Epithelial cell of esophagus (primary cell): ENCODE data around the gene PARD3B.

Source experiments
- DNase-seq: peaks from one replicate; pipeline ENCODE4 v3.0.0; 2010; ENCODE audit warnings: low read depth
- H3K4me3 ChIP-seq: 2 replicates; pipeline ENCODE4 v1.5.1; 2011; ENCODE audit warnings: mild to moderate bottlenecking, low read length, control low read depth
- TF ChIP-seq, protein P1 (sequence below): IDR thresholded peaks from 2 replicates; pipeline ENCODE4 v1.5.1; 2011; ENCODE audit warnings: low read depth, mild to moderate bottlenecking, low read length, control low read depth, inconsistent platforms; ENCODE audit not compliant: insufficient read depth; ENCODE audit errors: missing control alignments

Gene PARD3B

DNA sequence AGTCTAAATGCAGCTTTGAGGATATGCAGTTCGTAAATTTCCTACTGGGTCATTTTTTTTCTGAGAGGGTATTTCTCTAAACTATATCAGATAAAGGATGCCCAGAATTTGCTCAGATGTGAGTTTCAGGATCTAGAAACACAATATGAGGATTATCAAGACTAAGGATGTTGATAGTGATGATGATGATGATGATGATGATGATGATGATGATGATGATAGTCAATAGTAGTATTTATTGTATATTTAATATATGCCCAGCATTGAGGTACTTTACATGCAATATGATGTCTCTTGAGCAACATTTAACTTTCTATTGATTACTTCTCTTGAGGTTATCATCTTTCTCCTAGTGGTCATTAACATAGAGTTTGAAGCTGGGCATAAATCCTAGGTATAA, 914.9 kb downstream of the PARD3B start:
- no peak for DNase-seq
- H3K4me3 ChIP-seq = no peak overlapping the region
- TF ChIP-seq, protein P1, sequence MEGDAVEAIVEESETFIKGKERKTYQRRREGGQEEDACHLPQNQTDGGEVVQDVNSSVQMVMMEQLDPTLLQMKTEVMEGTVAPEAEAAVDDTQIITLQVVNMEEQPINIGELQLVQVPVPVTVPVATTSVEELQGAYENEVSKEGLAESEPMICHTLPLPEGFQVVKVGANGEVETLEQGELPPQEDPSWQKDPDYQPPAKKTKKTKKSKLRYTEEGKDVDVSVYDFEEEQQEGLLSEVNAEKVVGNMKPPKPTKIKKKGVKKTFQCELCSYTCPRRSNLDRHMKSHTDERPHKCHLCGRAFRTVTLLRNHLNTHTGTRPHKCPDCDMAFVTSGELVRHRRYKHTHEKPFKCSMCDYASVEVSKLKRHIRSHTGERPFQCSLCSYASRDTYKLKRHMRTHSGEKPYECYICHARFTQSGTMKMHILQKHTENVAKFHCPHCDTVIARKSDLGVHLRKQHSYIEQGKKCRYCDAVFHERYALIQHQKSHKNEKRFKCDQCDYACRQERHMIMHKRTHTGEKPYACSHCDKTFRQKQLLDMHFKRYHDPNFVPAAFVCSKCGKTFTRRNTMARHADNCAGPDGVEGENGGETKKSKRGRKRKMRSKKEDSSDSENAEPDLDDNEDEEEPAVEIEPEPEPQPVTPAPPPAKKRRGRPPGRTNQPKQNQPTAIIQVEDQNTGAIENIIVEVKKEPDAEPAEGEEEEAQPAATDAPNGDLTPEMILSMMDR = no peak

DNA sequence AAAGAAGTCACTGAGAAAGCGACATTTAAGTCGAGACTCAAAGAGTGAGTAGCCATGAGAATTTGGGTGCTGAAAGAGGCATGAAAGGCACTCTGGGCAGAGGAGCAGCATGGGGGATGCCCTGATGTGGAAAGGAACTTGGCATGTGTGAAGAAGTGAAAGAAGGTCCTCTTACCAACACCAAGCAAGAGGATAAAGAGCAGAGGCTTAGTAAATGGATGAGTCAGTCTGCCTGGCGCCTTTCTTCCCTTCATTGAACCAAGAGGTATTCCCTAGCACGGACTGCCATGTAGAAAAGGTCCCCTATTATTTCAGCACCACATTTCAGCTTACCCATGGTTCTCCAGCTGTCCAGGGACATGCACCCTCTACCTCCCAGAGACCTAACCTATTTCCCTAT, 915.9 kb downstream of the PARD3B start:
- TF ChIP-seq, protein P1 = no peak
- H3K4me3 ChIP-seq = no peak overlapping the region
- peak; percentile 14 for DNase-seq

DNA sequence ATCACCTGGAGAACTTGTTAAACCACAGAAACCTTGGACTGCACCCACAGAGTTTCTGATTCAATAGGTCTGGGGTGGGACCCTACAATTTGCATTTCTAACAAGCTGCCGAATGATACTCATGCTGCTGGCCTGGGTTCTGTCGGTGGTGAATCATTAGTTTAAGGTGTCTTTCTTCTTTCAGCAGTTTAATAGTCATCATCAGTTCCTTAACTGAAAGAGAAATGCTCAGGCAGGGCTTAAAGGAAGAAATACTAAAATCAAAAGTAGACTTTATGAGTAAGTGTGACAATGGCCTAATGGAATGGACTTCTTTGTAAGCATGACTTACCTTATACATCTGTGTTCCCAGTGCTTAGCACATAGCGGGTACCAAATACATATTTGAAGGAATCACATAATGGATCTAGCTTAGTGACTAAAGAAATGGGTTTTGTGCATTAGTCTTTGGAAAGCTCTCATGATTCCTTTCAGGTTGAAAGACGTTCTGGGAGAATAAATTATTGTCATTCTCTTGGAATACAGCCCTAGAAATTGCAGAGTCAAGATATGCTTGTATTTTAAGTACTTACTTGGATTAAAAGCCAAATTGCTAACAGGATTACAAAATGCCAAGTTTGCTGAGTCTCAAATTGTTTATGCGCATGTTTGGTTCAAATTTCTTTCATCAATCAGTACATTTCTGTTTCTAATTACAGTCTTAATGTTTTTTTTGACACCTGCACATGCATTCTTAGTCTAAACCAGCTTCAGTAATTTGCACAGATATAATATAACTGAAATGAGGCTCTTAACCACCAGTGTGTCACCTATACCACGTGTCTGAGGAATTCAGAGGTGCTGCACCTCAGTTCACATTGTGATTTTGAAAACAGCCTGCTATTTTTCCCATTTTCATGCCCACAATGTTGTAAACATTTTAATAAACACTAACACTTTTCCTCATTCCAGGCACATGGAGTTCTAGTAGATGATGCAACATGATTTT, 916.7 kb downstream of the PARD3B start:
- DNase-seq = peak; percentile 45
- H3K4me3 ChIP-seq = no peak overlapping the region
- TF ChIP-seq, protein P1 = no peak

DNA sequence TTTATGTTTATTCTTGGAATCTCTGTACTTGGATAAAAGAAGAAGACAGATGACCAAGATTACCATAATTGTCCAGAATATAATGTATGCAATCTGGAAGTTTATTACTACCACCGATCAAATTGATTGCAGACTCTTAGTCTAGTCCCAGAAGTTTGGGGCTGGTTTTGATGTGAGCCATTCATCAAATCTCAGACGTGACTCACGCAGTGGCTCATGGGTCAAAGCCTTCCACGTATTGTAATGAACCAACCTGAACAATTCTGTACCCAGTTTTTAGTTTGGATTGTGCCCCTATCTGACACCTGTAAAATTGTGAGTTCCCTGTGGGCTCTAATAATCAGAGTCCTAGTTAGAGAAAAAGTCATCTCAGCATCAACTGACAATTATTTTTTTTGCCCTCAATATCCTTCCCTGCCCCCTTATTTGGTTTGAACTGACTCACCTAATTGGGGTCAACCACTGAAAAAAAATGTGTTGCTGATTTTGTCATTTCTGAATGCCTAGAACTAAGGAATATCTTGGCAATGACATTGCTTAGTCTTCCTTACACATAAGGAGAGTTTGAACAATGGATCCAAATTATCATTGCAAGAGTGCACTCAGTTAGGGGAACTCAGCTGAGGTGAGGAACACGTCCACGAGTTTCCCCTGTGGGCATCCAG, 917.5 kb downstream of the PARD3B start:
- H3K4me3 ChIP-seq = no peak overlapping the region
- peak; percentile 2 for DNase-seq
- TF ChIP-seq, protein P1 = no peak

DNA sequence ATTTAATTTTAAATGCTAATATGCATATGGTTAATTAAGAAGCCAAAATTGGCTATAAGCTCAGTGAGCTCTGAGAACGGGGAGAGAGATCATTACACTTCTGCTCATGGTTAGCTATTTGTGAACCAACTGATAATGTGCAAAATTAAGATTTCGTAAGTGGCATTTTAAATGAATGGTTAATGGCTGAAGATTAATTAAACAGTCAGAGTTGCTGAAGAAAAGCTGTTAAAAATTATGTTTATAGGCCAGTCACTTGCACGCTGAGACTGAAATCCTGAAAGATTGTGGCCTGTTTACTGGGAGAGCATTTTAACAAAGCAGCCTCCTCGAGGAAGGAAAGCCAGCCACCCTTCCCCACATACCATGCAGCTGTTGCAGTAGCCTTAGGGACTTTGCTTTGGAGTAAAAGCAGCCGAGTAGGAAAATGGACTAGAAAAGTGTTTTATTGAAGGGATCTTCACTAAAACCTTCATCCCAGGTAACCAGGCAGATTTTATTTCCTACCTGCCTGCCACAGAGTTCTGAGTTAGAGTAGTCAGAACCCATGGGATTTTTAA, 918.3 kb downstream of the PARD3B start:
- no peak overlapping the region for H3K4me3 ChIP-seq
- DNase-seq = no peak
- TF ChIP-seq, protein P1 = no peak

DNA sequence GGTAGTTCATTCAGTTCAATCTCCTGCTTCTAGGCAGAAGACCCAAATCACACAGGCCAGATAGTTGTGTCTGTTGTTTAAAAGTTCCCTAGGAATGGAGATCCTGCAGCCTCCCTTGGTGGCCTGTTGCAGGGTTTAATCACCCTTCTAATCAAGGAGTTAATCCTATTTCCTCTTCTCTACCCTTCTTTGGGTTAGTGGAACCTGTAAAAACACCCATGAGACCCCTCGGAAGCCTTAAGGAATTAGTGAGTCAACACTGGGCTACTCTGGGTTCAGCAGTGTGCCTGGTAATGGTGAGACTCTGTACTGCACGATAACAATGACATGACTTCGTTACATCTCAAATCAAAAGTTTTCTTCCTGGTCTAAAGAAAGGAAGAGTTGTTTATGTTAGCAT, 919.4 kb downstream of the PARD3B start:
- TF ChIP-seq, protein P1 = no peak
- DNase-seq = no peak
- H3K4me3 ChIP-seq = no peak overlapping the region
